ENCODE data around the gene DLX1.

DLX1 gene

GRCh38 chr2:172087207-172087779 lies 2.0 kb downstream of the DLX1 start:
- DNase-seq (ENCODE audit: low read depth in 3 of 3) = no peak

GRCh38 chr2:172087780-172088244 lies 2.5 kb downstream of the DLX1 start:
- DNase-seq (ENCODE audit: low read depth in 3 of 3) = no peak

DNA sequence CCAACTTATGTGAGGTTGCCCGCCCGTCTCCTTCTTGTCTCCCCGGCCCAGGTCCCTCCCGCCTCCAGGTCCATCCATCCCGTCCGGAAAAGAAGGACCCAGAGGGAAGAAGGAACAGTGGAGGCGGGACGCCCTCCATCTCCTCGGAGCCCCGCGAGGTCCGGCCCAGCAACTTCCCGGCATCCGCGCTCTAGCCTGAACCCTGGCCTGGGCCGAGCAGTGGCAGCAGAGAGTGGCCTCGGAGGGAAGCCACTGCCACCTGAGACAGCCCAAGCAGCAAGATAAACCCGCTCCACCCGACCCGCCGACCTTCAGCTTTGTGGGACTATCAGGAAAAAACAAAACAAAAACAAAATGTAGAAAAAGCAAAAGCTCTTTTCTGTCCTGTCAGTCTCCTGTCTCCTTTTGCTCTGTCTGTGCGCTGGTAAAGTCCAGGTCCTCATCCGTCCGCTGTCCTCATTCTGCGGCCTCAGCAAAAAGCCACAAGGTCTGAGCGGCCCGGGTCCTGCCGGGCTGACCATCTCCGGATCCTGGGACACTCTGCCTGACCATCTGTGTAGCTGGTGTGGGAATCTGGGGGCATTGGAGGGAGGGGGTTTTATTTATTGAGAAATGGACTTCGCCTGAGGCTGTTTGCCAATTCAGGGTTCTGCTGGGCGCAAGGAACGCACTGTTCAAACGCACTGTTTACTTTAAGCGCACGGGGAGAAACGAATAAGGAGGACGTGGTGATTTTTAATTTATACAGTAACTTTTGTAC lies 3.1 kb downstream of the DLX1 start:
- no peak for DNase-seq (ENCODE audit: low read depth in 3 of 3)

- no peak for DNase-seq (ENCODE audit: low read depth in 3 of 3)
These were observed 3.7 kb downstream of the DLX1 start for GRCh38 chr2:172089005-172089504.

- no peak for DNase-seq (ENCODE audit: low read depth in 3 of 3)
These were observed 4.3 kb downstream of the DLX1 start for GRCh38 chr2:172089633-172090032.

GRCh38 chr2:172090044-172090961 lies 5.0 kb downstream of the DLX1 start:
- no peak for DNase-seq (ENCODE audit: low read depth in 3 of 3)

- no peak for DNase-seq (ENCODE audit: low read depth in 3 of 3)
These were observed 5.8 kb downstream of the DLX1 start for GRCh38 chr2:172091000-172091641.

- DNase-seq (ENCODE audit: low read depth in 3 of 3) = no peak
These were observed 6.7 kb downstream of the DLX1 start for GRCh38 chr2:172091761-172092566.

- no peak for DNase-seq (ENCODE audit: low read depth in 3 of 3)
These were observed 7.6 kb downstream of the DLX1 start for GRCh38 chr2:172092716-172093415.

GRCh38 chr2:172093416-172094293 lies 8.3 kb downstream of the DLX1 start:
- no peak for DNase-seq (ENCODE audit: low read depth in 3 of 3)

GRCh38 chr2:172094294-172095145 lies 9.2 kb downstream of the DLX1 start:
- DNase-seq (ENCODE audit: low read depth in 3 of 3) = no peak

DNA sequence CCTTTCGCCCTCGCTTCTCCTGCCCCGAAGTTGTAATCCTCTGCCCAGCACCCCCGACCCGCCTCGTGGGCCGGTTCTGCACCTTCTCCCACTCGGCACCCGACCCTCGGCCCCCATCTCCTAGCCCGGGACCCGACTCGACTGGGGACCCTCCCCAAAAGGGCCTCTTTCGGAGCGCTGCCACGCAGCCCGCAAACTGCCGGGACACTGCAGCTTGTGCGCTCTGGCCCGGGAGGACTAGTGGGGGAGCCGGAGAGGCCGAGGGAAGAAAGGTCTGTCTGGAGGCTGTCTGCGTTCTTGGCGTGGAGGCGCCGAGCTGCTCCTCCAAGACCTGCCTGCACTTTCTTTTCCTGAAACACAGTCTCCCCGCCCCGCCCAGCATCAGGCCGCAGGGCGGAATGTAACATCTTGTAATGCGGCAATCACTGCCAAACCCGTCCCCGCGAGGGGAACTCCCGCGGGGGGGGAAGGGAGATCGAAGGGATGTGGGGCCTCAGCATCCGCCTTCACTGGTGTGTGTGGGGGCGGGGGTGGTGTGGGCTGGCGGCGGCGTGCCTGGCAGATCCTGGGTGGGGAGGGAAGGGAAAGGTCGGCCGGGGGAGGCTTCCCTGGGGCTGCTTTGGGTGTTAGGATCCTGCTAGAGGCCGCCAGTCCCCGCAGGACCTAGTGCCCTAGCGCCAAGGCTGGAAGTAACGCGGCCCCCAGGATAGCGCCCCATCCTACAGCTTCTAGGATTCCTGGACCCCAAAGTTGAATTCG lies 10.0 kb downstream of the DLX1 start:
- DNase-seq (ENCODE audit: low read depth in 3 of 3) = no peak

GRCh38 chr2:172095905-172096625 lies 10.8 kb downstream of the DLX1 start:
- no peak for DNase-seq (ENCODE audit: low read depth in 3 of 3)

GRCh38 chr2:172096626-172097547 lies 11.6 kb downstream of the DLX1 start:
- DNase-seq (ENCODE audit: low read depth in 3 of 3) = no peak

GRCh38 chr2:172097557-172098131 lies 12.3 kb downstream of the DLX1 start:
- DNase-seq (ENCODE audit: low read depth in 3 of 3) = no peak

Data from stimulated activated CD4-positive, alpha-beta T cell treated with anti-CD3 and anti-CD28 coated beads, TNF-alpha, amount 100 ng/mL, for 48 hours (primary cell).